Right cardiac atrium (tissue), 5 donors: ENCODE results near the gene UBE2E1. TPM values are rescaled to one million over a fixed set of nuclear protein-coding genes. Genes with fewer than 3 reads are reported as not detected.

ENCODE experiments used
- polyA plus RNA-seq: library from polyadenylated mRNA; stranded (reverse); fragments of 200-250 nt; gene quantifications from one replicate; pipeline ENCODE4 v1.2.3, GENCODE V29; 2013
- total RNA-seq, 4 donors: library from RNA; stranded (reverse); fragmentation: NEBNext Ultra II Directional; extraction: Animal tissue kit (Norgen Biotek cat#: 25700); gene quantifications; one replicate each; pipeline ENCODE4 v1.2.1, GENCODE V29; 2021
- donor health status: healthy with polysubstance abuse.
- donor health status: DM: no; HTN: yes; CAD: no.
- donor health status: DM: no; HTN: no; CAD: no.
- donor health status: DM: no; HTN: yes; CAD: no; lungs with severe emphysema.
- donor health status: DM: yes; HTN: yes; CAD: no.

UBE2E1 gene
- total and polyA plus RNA-seq, 5 donors = 47.9 to 64.4 (median 51.8) TPM

Other genes starting within 250 kb of the UBE2E1 start
- 10 to 100 TPM; 17.2 to 19.1 (median 17.6) TPM for gene NKIRAS1, start 111.0 kb downstream of the UBE2E1 start, total RNA-seq
- 15.1 TPM for gene NKIRAS1, start 111.0 kb downstream of the UBE2E1 start, polyA plus RNA-seq
- gene RPL15, start 111.2 kb downstream of the UBE2E1 start, total RNA-seq = 1,000 to 10,000 TPM; 1,027 to 1,202 (median 1,105) TPM
- gene RPL15, start 111.2 kb downstream of the UBE2E1 start, polyA plus RNA-seq = 1,547 TPM
- gene NR1D2, start 139.3 kb downstream of the UBE2E1 start, total RNA-seq = 10 to 100 TPM; 23.9 to 54.7 (median 37.1) TPM
- 11.9 TPM for gene NR1D2, start 139.3 kb downstream of the UBE2E1 start, polyA plus RNA-seq